Astrocyte (in vitro differentiated cells and primary cell): ENCODE measurements around the gene BIRC6.

Source experiments
- CTCF ChIP-seq: IDR thresholded peaks from 2 replicates; pipeline ENCODE4 v1.5.1; 2011; ENCODE audit warnings: low read depth, mild to moderate bottlenecking, inconsistent platforms, low read length, moderate library complexity; ENCODE audit not compliant: insufficient read depth
- EZH2 ChIP-seq: IDR thresholded peaks from 2 replicates; pipeline ENCODE4 v1.6.1; 2012; ENCODE audit warnings: mild to moderate bottlenecking, low read length, inconsistent platforms; ENCODE audit not compliant: insufficient read depth

GRCh38 chr2:32632089-32632488, 275.3 kb downstream of the BIRC6 start:
- no peak for TF ChIP-seq CTCF
- no peak for TF ChIP-seq EZH2
